NCI-H526 treated with DMSO at 0.1 percent for 48 hours (cell line): ENCODE data around the gene SORCS3.

ENCODE experiments used
- DNase-seq: peaks from one replicate; lab custom pipeline; 2025; lab: John Stamatoyannopoulos, UW

The SORCS3 gene

GRCh38 chr10:105109164-105109563, 468.1 kb downstream of the SORCS3 start:
- no peak for DNase-seq

GRCh38 chr10:105112862-105113261, 471.8 kb downstream of the SORCS3 start:
- DNase-seq: no peak

GRCh38 chr10:105113666-105114065, 472.6 kb downstream of the SORCS3 start:
- no peak for DNase-seq

- DNase-seq: no peak
These were observed 480.7 kb downstream of the SORCS3 start for GRCh38 chr10:105121743-105122142.

- DNase-seq: no peak
These were observed 487.0 kb downstream of the SORCS3 start for GRCh38 chr10:105128111-105128510.

GRCh38 chr10:105138358-105138757, 497.3 kb downstream of the SORCS3 start:
- no peak for DNase-seq

- no peak for DNase-seq
These were observed 498.3 kb downstream of the SORCS3 start for GRCh38 chr10:105139363-105139896.

GRCh38 chr10:105140600-105140999, 499.5 kb downstream of the SORCS3 start:
- DNase-seq: no peak

GRCh38 chr10:105145711-105146110, 504.6 kb downstream of the SORCS3 start:
- no peak for DNase-seq

- DNase-seq: no peak
These were observed 505.3 kb downstream of the SORCS3 start for GRCh38 chr10:105146436-105146835.

- no peak for DNase-seq
These were observed 507.4 kb downstream of the SORCS3 start for GRCh38 chr10:105148456-105148855.

- no peak for DNase-seq
These were observed 507.8 kb downstream of the SORCS3 start for GRCh38 chr10:105148921-105149320.

- DNase-seq: no peak
These were observed 508.3 kb downstream of the SORCS3 start for GRCh38 chr10:105149371-105149891.

GRCh38 chr10:105150259-105150880, 509.3 kb downstream of the SORCS3 start:
- DNase-seq: no peak

GRCh38 chr10:105154736-105155135, 513.6 kb downstream of the SORCS3 start:
- DNase-seq: no peak

GRCh38 chr10:105159268-105159667, 518.2 kb downstream of the SORCS3 start:
- DNase-seq: no peak

- no peak for DNase-seq
These were observed 520.1 kb downstream of the SORCS3 start for GRCh38 chr10:105161149-105161548.

- no peak for DNase-seq
These were observed 520.7 kb downstream of the SORCS3 start for GRCh38 chr10:105161767-105162166.

- no peak for DNase-seq
These were observed 529.4 kb downstream of the SORCS3 start for GRCh38 chr10:105170521-105170920.

- no peak for DNase-seq
These were observed 530.9 kb downstream of the SORCS3 start for GRCh38 chr10:105171945-105172344.

GRCh38 chr10:105181626-105182025, 540.5 kb downstream of the SORCS3 start:
- no peak for DNase-seq

GRCh38 chr10:105183536-105183935, 542.4 kb downstream of the SORCS3 start:
- no peak for DNase-seq

GRCh38 chr10:105185161-105185560, 544.1 kb downstream of the SORCS3 start:
- no peak for DNase-seq

GRCh38 chr10:105187243-105187642, 546.2 kb downstream of the SORCS3 start:
- no peak for DNase-seq
